Inflammatory macrophage treated with lipopolysaccharide for 1 hour (primary cell): Measurements from ENCODE around the gene INPP5F.
"Not testable (repeated sequence)": the region's sequence is repeated elsewhere in the genome, so short reads cannot be mapped to it uniquely, and the experiment has no call there.

Experiments used
- DNase-seq, 2 donors: peaks; one replicate each; pipeline ENCODE4 v3.0.0-alpha.2; 2020 to 2022

INPP5F gene

GRCh38 chr10:119742947-119743648 lies 17.2 kb downstream of the INPP5F start:
- DNase-seq = no peak

DNA sequence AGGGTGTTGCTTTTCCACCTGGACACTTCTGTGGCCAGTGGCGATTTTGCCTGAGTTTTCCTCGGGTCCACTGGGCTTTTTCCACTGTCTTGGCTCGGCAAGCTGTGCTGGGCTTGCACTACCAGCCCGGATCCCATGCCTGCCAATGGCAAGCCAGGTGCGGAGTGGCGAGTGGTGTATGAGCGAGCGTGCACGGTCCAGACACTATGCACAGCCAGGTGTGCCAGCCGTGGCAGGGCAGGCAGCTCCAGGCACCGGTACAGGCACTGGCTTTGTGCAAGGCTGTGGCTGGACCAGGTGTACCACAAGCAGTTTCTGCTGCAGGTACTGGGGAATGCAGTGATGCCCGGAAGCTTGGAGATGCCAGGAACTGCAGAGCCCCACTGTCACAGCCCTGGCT lies 22.1 kb downstream of the INPP5F start:
- no peak for DNase-seq

GRCh38 chr10:119748871-119749270 lies 23.0 kb downstream of the INPP5F start:
- no peak for DNase-seq

DNA sequence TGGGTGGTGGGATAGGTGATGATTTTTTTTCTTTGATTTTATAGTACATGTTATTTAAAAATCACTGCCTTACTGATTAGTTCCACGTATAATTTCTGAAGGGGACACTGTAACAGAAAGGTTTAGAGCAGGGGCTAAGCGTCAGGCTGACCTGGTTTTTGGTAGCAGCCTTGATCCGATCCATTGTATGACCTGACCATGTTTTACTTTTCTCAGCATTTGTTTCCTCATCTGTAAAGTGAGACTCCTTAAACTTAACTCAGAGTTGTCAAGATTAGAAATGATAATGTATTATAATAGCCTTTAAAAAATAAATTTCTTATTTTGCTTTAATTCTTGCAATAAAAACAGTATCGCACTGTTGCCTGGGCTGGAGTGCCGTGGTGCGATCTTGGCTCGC lies 23.6 kb downstream of the INPP5F start:
- no peak for DNase-seq

DNA sequence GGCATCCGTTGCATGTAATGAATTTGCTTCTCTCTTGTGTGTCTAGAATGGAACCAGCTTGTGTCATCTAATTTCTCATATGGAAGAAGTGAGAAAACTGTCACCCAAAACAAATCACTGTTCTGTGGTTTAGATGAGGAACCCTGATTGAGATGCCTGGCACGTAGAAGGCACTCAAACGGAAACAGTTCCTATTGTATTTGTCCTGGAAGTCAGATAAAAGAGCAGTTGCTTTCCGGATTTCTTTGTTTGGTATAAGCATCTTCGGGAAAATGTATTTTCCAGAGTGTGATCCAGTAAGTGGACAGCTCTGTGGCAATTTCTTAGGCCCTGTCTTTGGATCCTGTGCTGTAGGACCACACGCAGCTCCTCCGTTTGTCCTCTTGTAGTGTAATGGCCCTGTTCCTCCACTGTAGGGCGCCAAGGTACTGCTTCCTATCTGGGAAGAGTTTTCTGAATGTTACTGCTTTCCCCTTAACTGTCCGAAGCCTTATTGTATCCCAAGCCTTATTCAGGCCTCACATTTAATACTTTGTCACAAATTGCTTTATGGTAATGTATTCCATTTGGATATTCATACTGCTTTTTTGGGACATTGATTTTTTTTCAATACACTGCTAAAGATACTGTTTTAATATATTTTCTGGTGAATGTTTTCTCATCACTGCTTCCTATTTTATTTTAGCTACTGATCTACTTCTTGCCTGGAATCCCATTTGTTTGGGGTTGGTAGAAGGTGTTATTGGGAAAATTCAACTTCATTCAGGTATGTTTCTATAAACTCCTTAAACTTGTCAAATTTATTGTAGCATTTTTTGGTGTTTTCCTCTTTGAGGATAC lies 24.8 kb downstream of the INPP5F start:
- DNase-seq = peak; percentile 53 to 75

DNA sequence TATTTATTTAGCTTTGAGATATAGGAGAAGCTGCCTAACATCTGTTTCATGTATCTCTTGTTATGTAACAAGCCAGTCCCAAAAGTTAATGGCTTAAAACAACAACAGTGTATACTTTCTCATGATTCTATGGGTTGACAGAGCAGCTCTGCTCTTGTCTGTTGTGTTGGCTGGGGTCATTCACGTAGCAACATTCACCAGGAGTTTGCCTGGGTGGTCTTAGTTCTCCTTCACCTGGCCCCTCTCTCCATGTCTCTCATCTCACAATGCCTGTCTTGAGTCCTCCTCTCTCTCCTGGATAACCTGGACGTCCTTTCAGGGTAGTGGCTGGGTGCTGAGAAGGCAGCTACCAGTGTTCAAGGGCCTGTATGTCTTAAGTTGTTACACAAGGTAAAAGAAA lies 27.5 kb downstream of the INPP5F start:
- DNase-seq = no peak

DNA sequence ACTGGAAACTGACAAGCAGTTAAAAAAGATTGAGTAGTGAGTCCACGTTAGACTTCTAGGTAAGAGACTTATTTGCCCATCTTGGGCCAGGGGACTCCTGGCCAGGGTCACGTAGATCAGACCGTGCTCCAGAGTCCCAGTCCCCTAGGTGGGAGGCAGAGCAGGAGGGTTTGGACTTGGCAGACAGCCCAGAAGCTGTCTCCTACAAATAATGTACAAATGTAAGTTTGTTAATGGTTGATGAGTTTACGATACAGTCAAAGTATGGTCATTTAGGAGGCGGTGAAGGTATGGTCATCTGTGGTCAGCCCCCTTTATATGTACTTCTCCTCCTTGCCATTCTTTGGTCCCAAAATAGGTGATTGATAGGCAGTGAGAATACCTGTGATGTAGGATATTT lies 28.2 kb downstream of the INPP5F start:
- no peak for DNase-seq

GRCh38 chr10:119754936-119755335 lies 29.1 kb downstream of the INPP5F start:
- DNase-seq = no peak

- no peak for DNase-seq
These were observed 29.6 kb downstream of the INPP5F start for GRCh38 chr10:119755446-119755845.

DNA sequence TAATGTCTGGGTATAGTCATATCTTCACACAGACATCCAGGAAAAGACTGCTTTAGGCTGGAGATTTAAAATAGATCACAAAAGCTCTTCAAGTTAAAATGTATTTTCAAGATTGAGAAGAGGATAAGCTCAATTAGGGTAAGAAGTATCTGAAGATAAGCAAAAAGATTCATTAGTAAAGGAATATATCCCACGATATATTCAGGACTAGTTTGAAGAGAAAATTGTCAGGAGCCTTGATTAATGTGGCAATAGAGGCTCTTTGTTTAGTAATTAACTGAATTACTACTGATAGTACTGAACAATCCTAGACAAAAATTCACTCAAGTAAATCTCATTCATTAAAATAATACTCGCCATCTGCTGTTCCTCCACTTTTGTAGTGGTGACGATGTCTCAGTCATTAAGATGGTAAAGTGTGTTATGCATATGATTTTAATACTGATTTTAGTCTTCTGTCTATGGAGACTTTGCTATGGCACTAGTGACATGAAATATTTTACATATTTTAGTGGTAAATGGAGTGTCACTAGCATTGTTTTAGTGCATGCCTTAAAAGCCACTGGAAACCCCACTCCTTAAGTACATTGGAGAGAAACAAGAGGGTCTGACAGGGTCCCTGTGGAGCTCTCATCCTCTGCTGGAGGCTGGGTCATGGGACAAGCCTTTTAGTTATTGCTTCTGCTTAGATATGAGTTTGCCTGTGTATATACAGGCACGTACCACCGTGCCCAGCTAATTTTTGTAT lies 32.8 kb downstream of the INPP5F start:
- no peak for DNase-seq

DNA sequence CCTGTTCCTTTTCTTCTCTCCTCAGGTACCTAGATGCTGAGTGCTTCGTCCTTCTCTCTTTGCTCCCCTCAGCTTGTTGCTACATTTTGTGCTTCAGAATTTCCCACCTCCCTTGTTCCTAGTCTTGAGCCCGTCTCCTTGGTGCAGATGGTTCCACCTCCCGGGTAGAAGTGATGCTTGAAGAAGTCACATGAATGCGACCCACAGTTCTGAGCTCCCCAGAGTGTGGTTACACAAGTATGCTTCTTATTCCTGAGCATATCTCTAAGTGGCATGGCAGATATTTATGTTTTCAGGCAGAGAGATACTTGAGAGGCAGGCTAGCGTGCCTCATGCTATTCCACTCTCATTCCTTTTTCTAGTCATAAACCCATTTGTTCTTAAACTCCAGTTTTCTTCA lies 34.0 kb downstream of the INPP5F start:
- no peak for DNase-seq

DNA sequence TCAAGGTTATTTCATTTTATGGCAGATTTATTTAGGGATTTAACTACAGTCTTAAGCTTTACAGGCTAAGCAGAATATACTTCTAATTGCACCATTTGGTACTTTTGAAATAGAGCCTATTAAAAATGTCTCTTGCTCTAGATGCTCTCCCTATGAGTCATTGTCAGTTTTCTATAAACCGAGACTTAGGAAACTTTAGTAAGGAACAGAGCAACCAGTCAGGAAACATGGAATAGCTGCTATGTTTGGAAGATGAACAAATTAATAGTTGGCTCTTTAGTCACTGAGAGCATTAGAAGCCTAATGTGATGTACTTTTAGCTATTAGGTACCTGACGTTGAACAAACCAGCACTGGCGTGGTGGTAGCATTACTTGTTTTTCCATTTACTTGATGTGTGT lies 35.3 kb downstream of the INPP5F start:
- DNase-seq = peak in 1 of 2 donors; percentile 36

GRCh38 chr10:119762035-119762434 lies 36.2 kb downstream of the INPP5F start:
- no peak for DNase-seq

- no peak for DNase-seq
These were observed 37.3 kb downstream of the INPP5F start for GRCh38 chr10:119762805-119763798.

DNA sequence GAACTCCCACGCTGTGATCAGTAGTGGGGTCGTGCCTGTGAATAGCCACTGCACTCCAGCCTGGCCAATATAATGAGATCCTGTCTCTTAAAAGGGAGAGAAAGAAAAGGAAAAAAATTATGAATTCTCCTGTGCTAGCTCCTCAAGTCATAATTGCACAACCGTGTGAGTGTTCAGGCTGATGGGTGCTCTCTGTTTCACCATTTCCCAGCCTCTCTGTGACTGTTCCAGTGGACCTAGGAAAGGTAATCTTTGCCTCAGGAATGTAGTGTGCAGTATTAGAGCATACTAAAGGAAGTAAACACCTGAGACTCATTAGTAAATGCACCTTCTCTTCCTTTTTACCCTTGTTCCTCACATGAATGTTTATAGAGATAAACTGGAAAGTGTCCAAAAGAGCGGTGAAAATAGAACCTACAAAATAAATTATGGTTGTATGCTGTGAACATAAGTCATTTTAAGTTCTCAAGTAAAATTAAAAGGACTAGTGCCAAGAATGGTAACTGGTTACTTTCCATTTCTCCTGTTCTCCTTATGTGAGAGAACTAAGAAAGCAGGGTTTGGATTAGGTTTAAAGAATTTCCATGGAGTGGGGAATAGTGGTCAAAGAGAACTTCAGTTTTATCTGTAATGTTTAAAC lies 42.7 kb downstream of the INPP5F start:
- DNase-seq = no peak

DNA sequence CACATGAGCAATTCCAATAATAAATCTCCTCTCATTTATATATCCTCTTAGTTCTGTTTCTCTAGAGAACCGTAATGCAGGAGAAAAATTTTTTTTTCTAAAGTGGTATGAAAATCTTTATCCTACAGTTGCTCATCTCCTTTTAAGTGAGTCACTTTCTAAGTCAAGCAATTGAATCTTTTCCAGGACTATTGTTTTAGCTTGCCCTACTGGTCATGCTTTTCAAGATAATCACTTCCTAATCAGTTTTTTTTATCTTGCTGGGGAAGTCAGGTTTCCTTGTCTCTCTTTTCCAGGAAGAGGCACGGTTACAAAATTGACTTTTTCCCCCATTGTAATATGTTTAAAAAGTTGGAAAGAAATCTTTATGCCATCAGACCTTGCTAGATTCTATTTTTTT lies 44.0 kb downstream of the INPP5F start:
- no peak for DNase-seq

- no peak for DNase-seq
These were observed 45.1 kb downstream of the INPP5F start for GRCh38 chr10:119770928-119771327.

GRCh38 chr10:119772334-119772733 lies 46.5 kb downstream of the INPP5F start:
- DNase-seq = no peak

- DNase-seq = not testable (repeated sequence)
These were observed 47.2 kb downstream of the INPP5F start for GRCh38 chr10:119773041-119773440.

DNA sequence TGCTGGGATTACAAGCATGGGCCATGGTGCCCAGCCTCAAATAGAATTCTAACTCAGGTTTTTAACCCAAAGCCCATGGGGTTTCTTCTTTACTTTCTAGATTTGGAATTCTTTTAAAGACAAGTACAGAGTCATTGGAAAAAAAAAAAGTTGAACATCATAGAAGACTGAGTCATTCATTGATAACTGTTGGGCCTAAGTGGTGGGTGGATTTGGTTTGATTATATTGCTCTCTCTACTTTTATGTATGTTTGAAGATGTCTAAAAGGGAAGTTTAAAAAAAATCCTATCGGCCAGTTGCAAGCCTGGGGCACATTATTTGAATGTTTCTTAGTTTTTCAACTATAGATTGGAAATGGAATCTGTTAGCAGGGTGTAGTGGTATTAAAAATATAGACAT lies 49.7 kb downstream of the INPP5F start:
- DNase-seq = no peak

DNA sequence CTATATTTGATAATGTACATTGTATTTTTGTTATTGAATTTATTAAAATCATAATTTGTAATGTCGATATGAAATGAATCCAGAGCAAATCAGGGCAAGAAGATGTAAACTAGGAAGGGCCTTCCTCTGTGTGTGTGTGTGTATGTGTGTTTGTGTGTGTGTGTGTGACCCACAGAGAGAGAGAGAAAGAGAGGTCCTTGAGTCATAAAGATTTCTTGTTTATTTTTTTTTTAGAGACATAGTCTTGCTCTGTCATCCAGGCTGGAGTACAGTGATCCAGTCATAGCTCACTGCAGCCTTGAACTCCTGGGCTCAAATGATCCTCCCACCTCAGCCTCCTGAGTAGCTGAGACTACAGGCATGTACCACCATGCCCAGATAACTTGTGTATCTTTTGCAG lies 50.7 kb downstream of the INPP5F start:
- DNase-seq = no peak

GRCh38 chr10:119777686-119778085 lies 51.8 kb downstream of the INPP5F start:
- DNase-seq = peak; percentile 31 to 53
